OCI-LY1 (cell line): ENCODE results near the gene OLFML2B.

ENCODE experiments used
- CTCF ChIP-seq: fragments of 200-600 bp; sonication (generic), shearing (Covaris generic); IDR thresholded peaks from 2 replicates; pipeline ENCODE4 v1.5.1; 2017; ENCODE audit warnings: mild to moderate bottlenecking, antibody characterized with exemption, low read length, moderate library complexity, mixed read lengths
- EZH2 ChIP-seq: fragments of 200-600 bp; sonication (generic), shearing (Covaris generic); IDR thresholded peaks from 2 replicates; pipeline ENCODE4 v1.8.0; 2017; ENCODE audit warnings: borderline replicate concordance, mixed run types, mild to moderate bottlenecking, antibody characterized with exemption, low read length, moderate library complexity, mixed read lengths

- no peak for TF ChIP-seq EZH2
- no peak for TF ChIP-seq CTCF
Observed at GRCh38 chr1:161950377-161950776, 73.3 kb downstream of the OLFML2B start.
